ENCODE data around the gene OCA2.

The OCA2 gene

GRCh38 chr15:27867861-27868260 lies 231.3 kb downstream of the OCA2 start:
- H3K4me1 ChIP-seq (ENCODE audit: control insufficient read depth, insufficient read depth, low read length), result no peaks in the 10 kb centered on the region
- no peaks in the 10 kb centered on the region for H3K9me3 ChIP-seq (ENCODE audit: control insufficient read depth, insufficient read depth, low read length)
- H3K36me3 ChIP-seq (ENCODE audit: control insufficient read depth, insufficient read depth, low read length), result no peaks in the 10 kb centered on the region
- H3K4me3 ChIP-seq (ENCODE audit: low read depth, low read length), result no peak overlapping the region
- H3K27me3 ChIP-seq (ENCODE audit: control insufficient read depth, insufficient read depth, low read length), result no peaks in the 10 kb centered on the region
- no peak overlapping the region for H3K27ac ChIP-seq (ENCODE audit: low read depth, low read length)
- H3K9ac ChIP-seq (ENCODE audit: low read depth, low read length), result no peak overlapping the region

- no peaks in the 10 kb centered on the region for H3K36me3 ChIP-seq (ENCODE audit: control insufficient read depth, insufficient read depth, low read length)
- H3K27ac ChIP-seq (ENCODE audit: low read depth, low read length), result no peak overlapping the region
- H3K4me1 ChIP-seq (ENCODE audit: control insufficient read depth, insufficient read depth, low read length), result no peaks in the 10 kb centered on the region
- H3K27me3 ChIP-seq (ENCODE audit: control insufficient read depth, insufficient read depth, low read length), result no peaks in the 10 kb centered on the region
- H3K9me3 ChIP-seq (ENCODE audit: control insufficient read depth, insufficient read depth, low read length), result 0 out of 2 replicates have a peak, but pooled peaks cover 5% of the 10 kb centered on the region
- no peak overlapping the region for H3K9ac ChIP-seq (ENCODE audit: low read depth, low read length)
- H3K4me3 ChIP-seq (ENCODE audit: low read depth, low read length), result no peak overlapping the region
Measured at GRCh38 chr15:27866505-27867165, 232.5 kb downstream of the OCA2 start.

- no peak overlapping the region for H3K4me3 ChIP-seq (ENCODE audit: low read depth, low read length)
- no peak overlapping the region for H3K27ac ChIP-seq (ENCODE audit: low read depth, low read length)
- H3K9me3 ChIP-seq (ENCODE audit: control insufficient read depth, insufficient read depth, low read length), result peaks cover 5% of the 10 kb centered on the region; the same call in 1 of the 2 replicates
- H3K27me3 ChIP-seq (ENCODE audit: control insufficient read depth, insufficient read depth, low read length), result no peaks in the 10 kb centered on the region
- H3K36me3 ChIP-seq (ENCODE audit: control insufficient read depth, insufficient read depth, low read length), result no peaks in the 10 kb centered on the region
- H3K9ac ChIP-seq (ENCODE audit: low read depth, low read length), result no peak overlapping the region
- no peaks in the 10 kb centered on the region for H3K4me1 ChIP-seq (ENCODE audit: control insufficient read depth, insufficient read depth, low read length)
Measured at GRCh38 chr15:27865926-27866325, 233.2 kb downstream of the OCA2 start.

GRCh38 chr15:27865323-27865922 lies 233.7 kb downstream of the OCA2 start:
- H3K4me3 ChIP-seq (ENCODE audit: low read depth, low read length), result no peak overlapping the region
- no peak overlapping the region for H3K9ac ChIP-seq (ENCODE audit: low read depth, low read length)
- no peaks in the 10 kb centered on the region for H3K36me3 ChIP-seq (ENCODE audit: control insufficient read depth, insufficient read depth, low read length)
- H3K27ac ChIP-seq (ENCODE audit: low read depth, low read length), result no peak overlapping the region
- H3K9me3 ChIP-seq (ENCODE audit: control insufficient read depth, insufficient read depth, low read length), result peaks cover 5% of the 10 kb centered on the region; the same call in 1 of the 2 replicates
- no peaks in the 10 kb centered on the region for H3K4me1 ChIP-seq (ENCODE audit: control insufficient read depth, insufficient read depth, low read length)
- no peaks in the 10 kb centered on the region for H3K27me3 ChIP-seq (ENCODE audit: control insufficient read depth, insufficient read depth, low read length)

- no peak overlapping the region for H3K4me3 ChIP-seq (ENCODE audit: low read depth, low read length)
- H3K36me3 ChIP-seq (ENCODE audit: control insufficient read depth, insufficient read depth, low read length), result no peaks in the 10 kb centered on the region
- H3K27ac ChIP-seq (ENCODE audit: low read depth, low read length), result no peak overlapping the region
- peaks cover 5% of the 10 kb centered on the region; the same call in 1 of the 2 replicates for H3K9me3 ChIP-seq (ENCODE audit: control insufficient read depth, insufficient read depth, low read length)
- H3K4me1 ChIP-seq (ENCODE audit: control insufficient read depth, insufficient read depth, low read length), result no peaks in the 10 kb centered on the region
- no peaks in the 10 kb centered on the region for H3K27me3 ChIP-seq (ENCODE audit: control insufficient read depth, insufficient read depth, low read length)
- H3K9ac ChIP-seq (ENCODE audit: low read depth, low read length), result no peak overlapping the region
Measured at GRCh38 chr15:27864719-27865118, 234.4 kb downstream of the OCA2 start.

GRCh38 chr15:27864086-27864485 lies 235.0 kb downstream of the OCA2 start:
- H3K27me3 ChIP-seq (ENCODE audit: control insufficient read depth, insufficient read depth, low read length), result no peaks in the 10 kb centered on the region
- peaks cover 5% of the 10 kb centered on the region; the same call in 1 of the 2 replicates for H3K9me3 ChIP-seq (ENCODE audit: control insufficient read depth, insufficient read depth, low read length)
- no peaks in the 10 kb centered on the region for H3K4me1 ChIP-seq (ENCODE audit: control insufficient read depth, insufficient read depth, low read length)

GRCh38 chr15:27863000-27863399 lies 236.1 kb downstream of the OCA2 start:
- H3K4me1 ChIP-seq (ENCODE audit: control insufficient read depth, insufficient read depth, low read length), result no peaks in the 10 kb centered on the region
- no peak overlapping the region for H3K27ac ChIP-seq (ENCODE audit: low read depth, low read length)
- no peaks in the 10 kb centered on the region for H3K27me3 ChIP-seq (ENCODE audit: control insufficient read depth, insufficient read depth, low read length)
- H3K4me3 ChIP-seq (ENCODE audit: low read depth, low read length), result no peak overlapping the region
- peaks cover 7% of the 10 kb centered on the region; the same call in 1 of the 2 replicates for H3K9me3 ChIP-seq (ENCODE audit: control insufficient read depth, insufficient read depth, low read length)
- no peak overlapping the region for H3K9ac ChIP-seq (ENCODE audit: low read depth, low read length)
- no peaks in the 10 kb centered on the region for H3K36me3 ChIP-seq (ENCODE audit: control insufficient read depth, insufficient read depth, low read length)

More at GRCh38 chr15:27864086-27864485, 235.0 kb downstream of the OCA2 start:
- Histone ChIP-seq H3K27ac (ENCODE audit: low read depth, low read length) (no peak overlapping the region), H3K36me3 (ENCODE audit: control insufficient read depth, insufficient read depth, low read length) (no peaks in the 10 kb centered on the region), H3K4me3 (ENCODE audit: low read depth, low read length) (no peak overlapping the region), H3K9ac (ENCODE audit: low read depth, low read length) (no peak overlapping the region)

GRCh38 chr15:27861171-27861570 lies 237.9 kb downstream of the OCA2 start:
- Histone ChIP-seq H3K27ac (ENCODE audit: low read depth, low read length) (no peak overlapping the region), H3K4me1 (ENCODE audit: control insufficient read depth, insufficient read depth, low read length) (no peaks in the 10 kb centered on the region), H3K27me3 (ENCODE audit: control insufficient read depth, insufficient read depth, low read length) (no peaks in the 10 kb centered on the region), H3K4me3 (ENCODE audit: low read depth, low read length) (no peak overlapping the region), H3K9ac (ENCODE audit: low read depth, low read length) (no peak overlapping the region), H3K9me3 (ENCODE audit: control insufficient read depth, insufficient read depth, low read length) (peaks cover 7% of the 10 kb centered on the region; the same call in 1 of the 2 replicates), H3K36me3 (ENCODE audit: control insufficient read depth, insufficient read depth, low read length) (no peaks in the 10 kb centered on the region)

- H3K27me3 ChIP-seq (ENCODE audit: control insufficient read depth, insufficient read depth, low read length), result no peaks in the 10 kb centered on the region
- no peaks in the 10 kb centered on the region for H3K4me1 ChIP-seq (ENCODE audit: control insufficient read depth, insufficient read depth, low read length)
- no peak overlapping the region for H3K9ac ChIP-seq (ENCODE audit: low read depth, low read length)
- H3K36me3 ChIP-seq (ENCODE audit: control insufficient read depth, insufficient read depth, low read length), result no peaks in the 10 kb centered on the region
- H3K4me3 ChIP-seq (ENCODE audit: low read depth, low read length), result no peak overlapping the region
- no peak overlapping the region for H3K27ac ChIP-seq (ENCODE audit: low read depth, low read length)
- H3K9me3 ChIP-seq (ENCODE audit: control insufficient read depth, insufficient read depth, low read length), result peaks cover 5% of the 10 kb centered on the region; the same call in 1 of the 2 replicates
Measured at GRCh38 chr15:27855137-27855536, 244.0 kb downstream of the OCA2 start.

GRCh38 chr15:27854601-27855000 lies 244.5 kb downstream of the OCA2 start:
- no peak overlapping the region for H3K9ac ChIP-seq (ENCODE audit: low read depth, low read length)
- no peaks in the 10 kb centered on the region for H3K36me3 ChIP-seq (ENCODE audit: control insufficient read depth, insufficient read depth, low read length)
- no peak overlapping the region for H3K27ac ChIP-seq (ENCODE audit: low read depth, low read length)
- H3K4me1 ChIP-seq (ENCODE audit: control insufficient read depth, insufficient read depth, low read length), result no peaks in the 10 kb centered on the region
- no peaks in the 10 kb centered on the region for H3K27me3 ChIP-seq (ENCODE audit: control insufficient read depth, insufficient read depth, low read length)
- peaks cover 6% of the 10 kb centered on the region; the same call in 1 of the 2 replicates for H3K9me3 ChIP-seq (ENCODE audit: control insufficient read depth, insufficient read depth, low read length)
- H3K4me3 ChIP-seq (ENCODE audit: low read depth, low read length), result no peak overlapping the region
